Mesenchymal stem cell (in vitro differentiated cells and primary cell): Measurements from ENCODE around the gene C17orf67.

ENCODE experiments used
- DNase-seq: peaks from one replicate; pipeline ENCODE4 v3.0.0-alpha.2; 2013
- H2AFZ ChIP-seq: one replicate; pipeline ENCODE4 v1.6.1; 2013; ENCODE audit warnings: low read depth, mild to moderate bottlenecking, control low read depth, inconsistent platforms, low read length, moderate library complexity
- H2AK5ac ChIP-seq: 2 replicates; pipeline ENCODE4 v1.6.1; 2013; ENCODE audit warnings: low read length, moderate library complexity, mild to moderate bottlenecking, inconsistent platforms; ENCODE audit not compliant: severe bottlenecking
- H2BK120ac ChIP-seq: one replicate; pipeline ENCODE4 v1.6.1; 2013; ENCODE audit warnings: low read depth, mild to moderate bottlenecking, inconsistent platforms, low read length, moderate library complexity
- H2BK12ac ChIP-seq, 2 experiments: one replicate each; pipeline ENCODE4 v1.6.1; 2013; ENCODE audit warnings: inconsistent platforms in 2 of 2, low read length in 2 of 2, mild to moderate bottlenecking in 2 of 2, moderate library complexity in 2 of 2, control low read depth in 1 of 2
- H2BK15ac ChIP-seq: one replicate; pipeline ENCODE4 v1.6.1; 2013; ENCODE audit warnings: mild to moderate bottlenecking, low read depth, inconsistent platforms; ENCODE audit not compliant: poor library complexity, severe bottlenecking
- H2BK5ac ChIP-seq: 2 replicates; pipeline ENCODE4 v1.6.1; 2013; ENCODE audit warnings: low read depth, mild to moderate bottlenecking, low read length, control low read depth, inconsistent platforms; ENCODE audit not compliant: poor library complexity, severe bottlenecking
- H3K14ac ChIP-seq, 2 experiments: one replicate each; pipeline ENCODE4 v1.6.1; 2013; ENCODE audit warnings: inconsistent platforms in 2 of 2, low read length in 2 of 2, control low read depth in 1 of 2, mild to moderate bottlenecking in 1 of 2, moderate library complexity in 1 of 2
- H3K18ac ChIP-seq, 2 experiments: one replicate each; pipeline ENCODE4 v1.6.1; 2013; ENCODE audit warnings: inconsistent platforms in 2 of 2, low read length in 2 of 2, control low read depth in 1 of 2, low read depth in 1 of 2, mild to moderate bottlenecking in 1 of 2
- H3K23ac ChIP-seq, 2 experiments: one replicate each; pipeline ENCODE4 v1.6.1; 2013; ENCODE audit warnings: inconsistent platforms in 2 of 2, low read length in 2 of 2, mild to moderate bottlenecking in 2 of 2, moderate library complexity in 2 of 2, control low read depth in 1 of 2
- H3K27ac ChIP-seq: 2 replicates; pipeline ENCODE4 v1.5.1; 2013; ENCODE audit warnings: mild to moderate bottlenecking, moderate library complexity, low read length, control low read depth, inconsistent platforms; ENCODE audit not compliant: poor library complexity, severe bottlenecking
- H3K27me3 ChIP-seq, 2 experiments: 2 replicates each; pipeline versions ENCODE4 v1.6.1 to v1.7.0; 2013; ENCODE audit warnings: low read length in 2 of 2, mild to moderate bottlenecking in 2 of 2, moderate library complexity in 2 of 2, control low read depth in 1 of 2, inconsistent platforms in 1 of 2; ENCODE audit not compliant: control insufficient read depth in 1 of 2, insufficient read depth in 1 of 2
- H3K36me3 ChIP-seq, 2 experiments: 2 replicates each; pipeline versions ENCODE4 v1.6.1 to v1.7.0; 2013; ENCODE audit warnings: low read length in 2 of 2, control low read depth in 1 of 2, inconsistent platforms in 1 of 2, low read depth in 1 of 2, mild to moderate bottlenecking in 1 of 2; ENCODE audit not compliant: insufficient read depth in 2 of 2, control insufficient read depth in 1 of 2
- H3K4ac ChIP-seq, 2 experiments: one replicate each; pipeline ENCODE4 v1.6.1; 2013; ENCODE audit warnings: inconsistent platforms in 2 of 2, low read length in 2 of 2, mild to moderate bottlenecking in 2 of 2, moderate library complexity in 2 of 2, control low read depth in 1 of 2, low read depth in 1 of 2
- H3K4me1 ChIP-seq: 2 replicates; pipeline ENCODE4 v1.6.1; 2013; ENCODE audit warnings: low read depth, low read length, control low read depth; ENCODE audit not compliant: control insufficient read depth, insufficient read depth
- H3K4me2 ChIP-seq: 2 replicates; pipeline ENCODE4 v1.6.1; 2013; ENCODE audit warnings: low read length, mild to moderate bottlenecking, inconsistent platforms; ENCODE audit not compliant: poor library complexity, severe bottlenecking
- H3K4me3 ChIP-seq, 2 experiments: 2 replicates each; pipeline versions ENCODE4 v1.5.1 to v1.7.0; 2013; ENCODE audit warnings: low read length in 2 of 2, mild to moderate bottlenecking in 2 of 2, control low read depth in 1 of 2, low read depth in 1 of 2; ENCODE audit not compliant: insufficient read depth in 1 of 2
- H3K79me1 ChIP-seq: replicated peaks from 2 replicates; pipeline ENCODE4 v1.6.1; 2013; ENCODE audit warnings: mild to moderate bottlenecking, control low read depth, low read length, inconsistent platforms; ENCODE audit not compliant: poor library complexity, severe bottlenecking
- H3K9ac ChIP-seq: 2 replicates; pipeline ENCODE4 v1.7.0; 2013; ENCODE audit warnings: mild to moderate bottlenecking, low read length, moderate library complexity
- H3K9me3 ChIP-seq: 2 replicates; pipeline ENCODE4 v1.7.0; 2013; ENCODE audit warnings: mild to moderate bottlenecking, low read length; ENCODE audit not compliant: control insufficient read depth
- H4K8ac ChIP-seq: one replicate; pipeline ENCODE4 v1.6.1; 2013; ENCODE audit warnings: inconsistent platforms, mild to moderate bottlenecking, low read length, moderate library complexity
- H4K91ac ChIP-seq: one replicate; pipeline ENCODE4 v1.6.1; 2013; ENCODE audit warnings: mild to moderate bottlenecking, low read length, inconsistent platforms
- WGBS: methylation state at CpG from one replicate; pipeline ENCODE4 v1.1.7; 2013; ENCODE audit warnings: mixed read lengths; 5-methylcytosine and 5-hydroxymethylcytosine counted together

The C17orf67 gene

DNA sequence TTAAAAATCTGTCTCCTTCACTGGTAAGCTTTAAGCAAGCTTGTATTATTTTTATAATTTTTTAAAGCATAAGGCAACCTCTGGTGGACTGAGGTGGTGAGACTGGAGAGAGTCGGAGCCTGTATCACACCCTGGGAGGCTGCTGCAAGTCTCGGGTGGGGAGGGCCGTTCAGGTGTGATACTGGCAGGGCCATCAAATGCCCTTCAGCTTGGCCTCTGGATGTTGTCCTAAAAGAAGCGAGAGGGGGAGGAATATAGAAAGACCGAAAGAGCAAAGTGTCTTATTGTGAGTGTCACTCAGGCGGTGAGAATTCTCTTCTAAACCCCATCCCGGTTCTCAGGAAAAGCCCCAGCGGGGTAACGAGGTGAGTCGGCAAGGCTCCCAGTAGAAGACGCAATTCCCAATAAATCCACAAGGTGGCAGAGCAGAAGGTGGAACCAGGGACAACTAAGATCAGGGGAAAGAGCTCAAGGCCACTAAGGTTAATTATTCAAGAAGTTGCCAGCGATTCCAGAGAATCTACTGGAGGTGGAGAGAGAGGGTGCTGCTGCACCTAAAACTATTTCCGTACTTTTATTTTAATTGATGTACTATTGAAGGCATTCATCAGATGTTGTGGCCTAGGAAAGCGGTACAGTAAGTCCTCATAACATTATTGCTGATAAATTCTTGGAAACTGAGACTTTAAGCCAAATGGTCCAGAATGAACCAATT, 14.1 kb downstream of the C17orf67 start:
- H3K4ac ChIP-seq = no peak overlapping the region
- peak overlapping the region; percentile 43 for H3K9ac ChIP-seq
- H2AFZ ChIP-seq = no peak overlapping the region
- no peak overlapping the region for H2BK5ac ChIP-seq
- H2BK12ac ChIP-seq = no peak overlapping the region
- peak overlapping the region; percentile 70 for H4K8ac ChIP-seq
- H3K18ac ChIP-seq = peak overlapping the region in 1 of 2 experiments; percentile 46
- H3K27ac ChIP-seq = no peak overlapping the region
- no peaks in the 10 kb centered on the region for H3K27me3 ChIP-seq
- H2AK5ac ChIP-seq = no peak overlapping the region
- no peak overlapping the region for H2BK120ac ChIP-seq
- H3K9me3 ChIP-seq = no peaks in the 10 kb centered on the region
- no peaks in the 10 kb centered on the region for H3K79me1 ChIP-seq
- H4K91ac ChIP-seq = no peak overlapping the region
- H3K14ac ChIP-seq = no peak overlapping the region
- H3K4me2 ChIP-seq = no peak overlapping the region
- H3K4me3 ChIP-seq = no peak overlapping the region
- H2BK15ac ChIP-seq = no peak overlapping the region
- peak; percentile 77 for DNase-seq
- H3K23ac ChIP-seq = no peak overlapping the region
- 29% methylated on average over 14 of the region's 14 CpGs for WGBS
- H3K4me1 ChIP-seq = peaks cover 9% of the 10 kb centered on the region
- no peaks in the 10 kb centered on the region for H3K36me3 ChIP-seq

DNA sequence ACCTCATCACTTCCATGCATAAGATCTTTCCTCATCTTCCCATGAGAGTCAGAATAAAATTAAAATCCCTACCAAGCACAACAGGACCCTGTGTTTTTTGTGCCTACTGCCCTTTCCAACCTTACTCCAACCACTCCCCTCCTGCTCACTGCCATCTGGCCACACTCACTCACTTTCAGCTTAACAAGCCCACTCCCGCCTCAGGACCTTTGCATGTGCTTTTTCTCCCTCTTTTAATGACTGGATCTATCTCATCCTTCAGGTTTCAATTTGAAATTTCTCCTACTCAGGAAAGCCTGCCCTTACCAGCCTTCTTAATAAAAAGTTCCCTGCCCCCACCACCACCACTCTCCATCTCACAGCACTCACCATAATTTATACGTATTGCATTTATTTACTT, 14.7 kb downstream of the C17orf67 start:
- Histone ChIP-seq H3K79me1 (no peaks in the 10 kb centered on the region), H2AK5ac (no peak overlapping the region), H3K9me3 (no peaks in the 10 kb centered on the region), H2BK120ac (no peak overlapping the region), H4K91ac (no peak overlapping the region), H3K4me1 (peaks cover 7% of the 10 kb centered on the region), H3K4ac (no peak overlapping the region), H2BK5ac (no peak overlapping the region), H3K27ac (no peak overlapping the region), H3K27me3 (no peaks in the 10 kb centered on the region), H3K4me2 (peak overlapping the region; percentile 5), H3K36me3 (no peaks in the 10 kb centered on the region), H3K18ac (no peak overlapping the region), H3K4me3 (no peak overlapping the region), H2BK12ac (peak overlapping the region in 1 of 2 experiments; percentile 55), H3K14ac (no peak overlapping the region), H3K23ac (no peak overlapping the region), H2AFZ (no peak overlapping the region), H2BK15ac (no peak overlapping the region), H3K9ac (no peak overlapping the region), H4K8ac (no peak overlapping the region)
- no peak for DNase-seq
- WGBS = 97% methylated on average over 1 of the region's 2 CpGs

DNA sequence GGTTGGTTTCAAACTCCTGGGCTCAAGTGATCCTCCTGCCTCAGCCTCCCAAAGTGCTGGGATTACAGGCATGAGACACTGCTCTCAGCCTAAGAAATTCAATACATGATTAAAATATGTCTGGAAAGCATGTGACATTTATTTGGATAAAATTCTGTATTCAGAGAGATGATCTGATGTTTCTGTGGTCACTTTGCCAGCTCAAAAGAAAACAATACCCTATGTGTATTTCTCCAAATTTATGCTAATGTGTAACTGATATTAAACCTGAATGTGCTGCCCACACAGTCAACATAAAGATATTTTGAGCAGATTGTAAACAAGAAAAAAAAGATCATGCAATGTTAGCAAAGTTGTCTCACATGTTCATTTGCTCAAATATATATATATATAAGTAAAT, 16.7 kb downstream of the C17orf67 start:
- no peak overlapping the region for H2AK5ac ChIP-seq
- no peak for DNase-seq
- H4K91ac ChIP-seq = no peak overlapping the region
- H2BK15ac ChIP-seq = no peak overlapping the region
- H3K18ac ChIP-seq = no peak overlapping the region
- H2AFZ ChIP-seq = no peak overlapping the region
- H3K79me1 ChIP-seq = no peaks in the 10 kb centered on the region
- H3K36me3 ChIP-seq = no peaks in the 10 kb centered on the region
- H3K4me3 ChIP-seq = no peak overlapping the region
- H3K4me1 ChIP-seq = peaks cover 4% of the 10 kb centered on the region
- H3K4me2 ChIP-seq = no peak overlapping the region
- H2BK120ac ChIP-seq = no peak overlapping the region
- no peak overlapping the region for H3K23ac ChIP-seq
- no peaks in the 10 kb centered on the region for H3K9me3 ChIP-seq
- H3K9ac ChIP-seq = no peak overlapping the region
- no peak overlapping the region for H3K27ac ChIP-seq
- H3K14ac ChIP-seq = no peak overlapping the region
- H2BK12ac ChIP-seq = no peak overlapping the region
- H3K4ac ChIP-seq = no peak overlapping the region
- H4K8ac ChIP-seq = no peak overlapping the region
- no peak overlapping the region for H2BK5ac ChIP-seq
- H3K27me3 ChIP-seq = no peaks in the 10 kb centered on the region

DNA sequence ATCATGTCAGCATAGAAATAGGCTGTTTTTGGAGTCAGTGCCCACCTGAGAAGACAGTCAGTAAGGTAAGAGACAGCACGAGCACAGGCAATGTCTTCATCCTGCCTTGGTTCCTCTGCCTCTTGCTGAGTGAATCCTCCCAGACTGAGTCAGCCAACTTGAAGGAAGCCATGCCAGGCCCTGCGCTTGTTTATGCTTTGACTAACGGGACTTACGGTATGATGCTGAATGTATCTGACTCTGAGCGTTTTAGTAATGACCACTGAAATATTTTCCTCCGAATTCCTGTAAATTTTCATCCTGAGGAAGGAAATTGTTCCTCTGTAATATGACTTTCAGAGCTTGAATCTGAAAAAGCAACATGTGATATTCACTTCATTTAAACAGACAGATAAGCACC, 18.0 kb downstream of the C17orf67 start:
- Histone ChIP-seq H3K18ac (no peak overlapping the region), H2BK120ac (no peak overlapping the region), H3K4me2 (no peak overlapping the region), H3K9ac (no peak overlapping the region), H3K36me3 (no peaks in the 10 kb centered on the region), H3K27me3 (no peaks in the 10 kb centered on the region), H2AFZ (no peak overlapping the region), H2BK15ac (no peak overlapping the region), H3K79me1 (no peaks in the 10 kb centered on the region), H4K8ac (no peak overlapping the region), H3K4me1 (peaks cover 4% of the 10 kb centered on the region), H3K14ac (no peak overlapping the region), H2BK5ac (no peak overlapping the region), H3K4me3 (no peak overlapping the region), H4K91ac (no peak overlapping the region), H2AK5ac (no peak overlapping the region), H3K23ac (no peak overlapping the region), H3K9me3 (no peaks in the 10 kb centered on the region), H3K4ac (no peak overlapping the region), H3K27ac (no peak overlapping the region), H2BK12ac (no peak overlapping the region)
- DNase-seq = peak; percentile 76
- WGBS = 48% methylated on average over 3 of the region's 6 CpGs
